DOHH2 (cell line): ENCODE data around the gene PODXL2.

ENCODE experiments used
- CTCF ChIP-seq: fragments of 200-600 bp; sonication (generic); IDR thresholded peaks from one replicate; pipeline ENCODE4 v1.5.1; 2014; ENCODE audit warnings: antibody characterized with exemption, mild to moderate bottlenecking, low read depth, low read length; ENCODE audit not compliant: poor library complexity, severe bottlenecking
- EZH2phosphoT487 ChIP-seq: fragments of 200-600 bp; sonication (generic); IDR thresholded peaks from 2 replicates; pipeline ENCODE4 v1.6.1; 2017; ENCODE audit warnings: borderline replicate concordance, mild to moderate bottlenecking, antibody characterized with exemption, low read length, moderate library complexity, mixed read lengths

- TF ChIP-seq CTCF (no peak), EZH2phosphoT487 (no peak)
Measured at GRCh38 chr3:127722091-127722784, 93.3 kb downstream of the PODXL2 start.
